ENCODE measurements around the gene CCDC57.
A peak's percentile ranks its signal among the peaks of the same experiment; 100 is the strongest.

The CCDC57 gene

GRCh38 chr17:82080789-82081464 is 131.7 kb downstream of the CCDC57 start:
- no peak for DNase-seq (ENCODE audit: low spot score)

DNA sequence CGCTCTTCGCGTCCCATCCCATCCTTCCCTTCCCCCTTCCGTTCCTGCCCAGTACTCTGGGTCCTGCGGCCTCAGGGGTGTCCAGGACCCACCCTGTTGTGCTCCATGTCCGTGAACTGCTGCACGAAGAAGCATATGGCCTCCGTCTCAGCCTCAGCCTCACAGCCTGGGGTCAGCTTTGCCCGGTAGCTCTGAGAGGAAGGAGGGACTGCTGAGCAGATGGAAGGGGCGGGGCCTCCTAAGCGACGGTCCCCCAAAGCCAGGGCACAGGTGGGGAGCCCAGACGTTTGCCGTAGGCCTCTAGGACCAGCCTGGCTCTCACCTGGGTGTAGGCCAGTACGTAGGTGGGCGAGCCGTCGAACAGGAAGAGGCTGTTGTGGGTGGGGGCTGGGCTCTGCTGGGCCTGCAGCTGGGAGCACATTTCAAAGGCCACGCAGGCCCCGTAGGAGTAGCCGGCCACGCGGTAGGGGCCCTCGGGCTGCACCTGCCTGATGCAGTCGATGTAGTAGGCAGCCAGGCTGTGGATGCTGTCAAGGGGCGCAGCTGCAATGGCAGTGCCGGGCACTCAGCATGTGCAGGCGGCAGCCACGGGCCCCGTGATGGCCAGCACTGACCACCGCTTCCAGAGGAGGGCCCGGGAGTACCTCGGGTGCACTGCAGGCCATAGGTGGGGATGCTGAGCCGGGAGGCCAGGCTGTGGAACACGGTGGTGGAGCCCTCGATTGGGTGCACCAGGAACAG is 132.4 kb downstream of the CCDC57 start:
- no peak for DNase-seq (ENCODE audit: low spot score)

- no peak for DNase-seq (ENCODE audit: low spot score)
Observed at GRCh38 chr17:82079001-82079677, 133.5 kb downstream of the CCDC57 start.

DNA sequence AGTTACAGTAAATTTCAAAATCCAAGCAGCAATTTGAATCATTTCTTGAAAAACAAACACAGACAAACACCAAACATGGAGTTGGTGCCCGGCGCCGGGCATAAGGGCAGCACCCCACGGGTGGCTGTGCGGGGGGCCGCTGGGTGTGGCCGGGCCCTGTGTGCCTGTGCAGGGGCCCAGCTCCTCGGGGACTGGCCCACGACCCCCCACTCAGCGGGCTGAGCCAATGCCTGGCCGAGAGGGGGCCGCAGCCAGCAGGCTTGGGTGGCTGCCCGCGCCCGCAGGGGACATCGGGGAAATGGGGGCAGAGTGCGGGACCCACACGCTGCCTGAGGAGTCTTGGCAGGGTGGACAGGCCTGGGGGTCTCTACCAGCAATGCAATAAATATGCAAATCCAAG is 134.2 kb downstream of the CCDC57 start:
- no peak for DNase-seq (ENCODE audit: low spot score)

DNA sequence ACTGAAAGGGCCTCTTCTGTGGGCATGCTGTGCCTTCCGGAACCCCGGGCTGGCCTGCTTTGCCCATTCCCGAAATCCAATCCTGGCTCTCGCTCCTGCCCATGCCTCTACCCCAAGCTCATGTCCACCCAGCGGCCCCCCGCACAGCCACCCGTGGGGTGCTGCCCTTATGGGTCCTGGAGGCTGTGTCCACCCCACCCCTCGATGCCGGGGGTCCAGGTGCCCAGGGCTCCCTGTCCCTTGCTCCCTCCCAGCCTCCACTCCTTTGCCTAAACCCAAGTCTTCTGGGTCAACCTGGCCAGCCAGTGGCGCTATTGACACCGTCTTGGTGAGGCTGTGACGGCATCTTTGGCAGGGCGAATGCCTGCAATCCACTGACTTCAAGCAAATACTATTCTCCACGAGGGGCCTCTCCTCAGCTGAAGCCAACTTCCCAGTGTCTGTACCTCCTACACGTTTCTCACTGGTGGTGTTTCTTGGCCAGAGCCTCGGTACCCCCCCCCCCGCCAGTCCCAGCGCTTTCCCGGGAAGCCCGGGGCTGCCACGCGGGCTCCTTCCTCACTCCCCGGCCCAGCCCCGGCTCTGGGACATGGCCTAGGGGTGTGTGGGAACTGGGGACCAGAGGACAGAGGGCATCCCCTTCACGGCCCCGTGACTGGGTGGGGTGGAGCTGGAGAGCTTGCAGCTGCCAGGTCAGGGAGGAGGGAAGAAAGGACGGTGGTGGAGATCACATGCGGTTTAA is 134.9 kb downstream of the CCDC57 start:
- DNase-seq (ENCODE audit: low spot score): no peak

DNA sequence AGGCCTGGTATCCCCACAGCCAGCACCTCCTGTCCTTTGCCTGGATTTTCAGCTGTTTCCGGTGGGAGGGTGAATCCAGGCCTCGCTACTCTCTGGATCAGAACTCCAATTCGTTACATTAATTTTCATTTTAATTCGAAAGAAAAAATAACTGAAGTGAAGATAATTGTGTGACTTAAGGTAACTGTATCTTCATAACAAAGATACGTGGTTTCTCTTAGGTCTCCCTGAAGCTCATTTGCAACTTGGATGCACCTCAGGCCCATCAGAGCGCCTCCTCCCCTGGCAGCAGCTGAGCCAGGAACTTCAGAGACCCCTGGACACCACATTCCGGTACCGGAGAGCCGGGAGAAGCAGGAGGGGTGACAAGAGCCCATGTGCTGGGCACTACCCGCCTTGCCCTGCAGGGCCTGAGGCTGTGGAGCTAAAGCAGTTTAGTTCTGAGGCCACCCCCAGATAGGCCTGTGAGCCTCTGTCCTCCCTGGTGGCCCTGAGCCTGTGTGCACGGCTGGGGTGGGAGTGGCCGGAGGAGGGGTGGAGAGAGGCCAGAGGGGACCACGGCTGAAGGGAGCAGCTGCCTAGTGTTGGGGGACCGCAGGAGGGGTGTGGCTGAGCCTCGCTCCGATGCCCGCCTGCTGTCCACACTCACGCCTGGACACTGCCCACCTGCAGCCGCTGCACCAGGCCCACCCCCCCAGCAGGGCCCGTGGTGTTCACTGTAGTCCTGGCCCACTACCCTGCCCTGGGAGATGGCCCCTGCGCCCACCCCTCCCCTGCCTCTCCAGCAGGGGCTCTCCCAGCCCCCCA is 135.7 kb downstream of the CCDC57 start:
- no peak for DNase-seq (ENCODE audit: low spot score)

DNA sequence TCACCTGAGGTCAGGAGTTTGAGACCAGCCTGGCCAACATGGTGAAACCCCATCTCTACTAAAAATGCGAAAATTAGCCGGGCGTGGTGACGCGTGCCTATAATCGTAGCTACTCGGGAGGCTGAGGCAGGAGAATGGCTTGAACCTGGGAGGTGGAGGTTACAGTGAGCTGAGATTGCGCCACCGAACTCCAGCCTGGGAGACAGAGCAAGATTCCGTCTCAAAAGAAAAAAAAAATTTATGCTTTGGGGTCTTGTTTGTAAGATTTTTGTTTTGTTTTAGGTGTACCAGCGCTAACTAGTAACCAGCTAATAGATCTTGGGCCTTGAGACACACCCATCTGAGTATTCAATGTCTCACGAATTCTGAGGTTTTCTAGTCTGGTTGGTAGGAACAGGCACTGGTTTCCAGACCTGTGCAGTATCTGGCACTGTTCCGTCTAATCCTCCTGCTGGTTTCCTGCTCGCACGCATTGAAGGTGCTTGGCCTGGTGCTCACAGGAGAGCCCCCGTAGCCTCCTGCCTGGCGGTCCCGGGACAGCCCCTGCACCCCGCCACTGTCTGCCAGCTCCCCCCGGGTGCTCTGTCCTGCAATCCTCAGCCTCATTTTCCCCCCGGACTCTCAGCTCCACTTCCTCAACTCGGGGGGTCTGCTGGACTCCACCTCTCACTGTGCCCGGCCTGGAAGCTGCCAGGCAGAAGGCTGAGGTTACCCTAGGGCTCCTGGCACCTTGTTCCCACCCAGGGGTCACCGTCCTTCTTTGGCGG is 136.4 kb downstream of the CCDC57 start:
- no peak for DNase-seq (ENCODE audit: low spot score)

DNA sequence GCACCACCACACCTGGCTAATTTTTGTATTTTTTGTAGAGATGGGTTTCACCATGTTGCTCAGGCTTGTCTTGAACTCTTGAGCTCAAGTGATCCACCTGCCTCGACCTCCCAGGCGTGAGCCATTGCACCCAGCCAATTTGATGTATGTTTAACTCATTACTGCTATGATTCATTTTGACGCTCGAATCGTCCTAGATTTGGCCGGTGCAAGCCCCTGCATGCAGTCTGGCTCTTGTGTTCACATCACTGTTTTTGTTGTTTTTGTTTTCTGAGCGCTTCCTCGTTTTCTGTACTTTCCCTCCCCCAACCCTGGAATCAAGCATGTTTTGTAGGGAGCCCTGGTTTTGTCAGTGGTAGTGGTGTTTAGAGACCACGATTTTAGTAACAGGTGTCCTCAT is 139.2 kb downstream of the CCDC57 start:
- DNase-seq (ENCODE audit: low spot score): no peak

DNA sequence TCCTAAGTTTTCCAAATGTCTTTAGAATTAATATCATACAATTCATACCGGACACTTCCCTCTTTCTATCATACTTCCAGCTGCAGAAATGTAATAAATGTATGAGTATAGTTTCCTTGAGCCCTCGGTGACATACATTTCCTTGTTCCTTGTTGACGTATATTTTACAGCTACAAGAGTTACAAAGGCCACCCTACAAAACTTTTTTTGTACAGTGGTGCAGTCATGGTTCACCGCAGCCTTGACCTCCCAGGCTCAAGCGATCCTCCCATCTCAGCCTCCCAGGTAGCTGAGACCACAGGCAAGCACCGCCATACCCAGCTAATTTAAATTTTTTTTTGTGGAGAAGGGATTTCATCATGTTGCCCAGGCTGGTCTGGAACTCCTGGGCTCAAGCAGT is 139.8 kb downstream of the CCDC57 start:
- DNase-seq (ENCODE audit: low spot score): no peak

DNA sequence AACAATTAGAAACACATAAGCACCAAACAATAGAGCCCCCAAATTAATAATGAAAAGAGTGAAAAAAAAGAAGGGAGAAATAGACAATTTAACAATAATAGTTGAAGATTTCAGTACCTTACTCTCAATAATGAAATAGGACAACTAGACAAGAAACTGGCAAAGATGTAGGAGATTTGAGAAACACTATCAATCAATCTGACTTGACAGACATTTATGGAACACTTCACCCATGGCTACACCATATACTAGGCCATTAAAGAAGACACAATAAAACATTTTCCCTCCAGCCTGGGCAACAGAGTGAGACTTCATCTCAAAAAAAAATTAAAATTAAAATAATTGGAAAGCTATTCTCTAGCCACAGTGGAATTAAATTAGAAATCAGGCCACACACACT is 142.0 kb downstream of the CCDC57 start:
- DNase-seq (ENCODE audit: low spot score): no peak

GRCh38 chr17:82065638-82066303 is 146.9 kb downstream of the CCDC57 start, which contains the start of gene DUS1L:
Gene DUS1L, minus strand, starts transcription at chr17:82065804. Its CDS starts 745 bp downstream, at chr17:82065059.
- peak; percentile 35 for DNase-seq (ENCODE audit: low spot score)

- no peak for DNase-seq (ENCODE audit: low spot score)
Observed at GRCh38 chr17:82065193-82065637, 147.4 kb downstream of the CCDC57 start.

DNA sequence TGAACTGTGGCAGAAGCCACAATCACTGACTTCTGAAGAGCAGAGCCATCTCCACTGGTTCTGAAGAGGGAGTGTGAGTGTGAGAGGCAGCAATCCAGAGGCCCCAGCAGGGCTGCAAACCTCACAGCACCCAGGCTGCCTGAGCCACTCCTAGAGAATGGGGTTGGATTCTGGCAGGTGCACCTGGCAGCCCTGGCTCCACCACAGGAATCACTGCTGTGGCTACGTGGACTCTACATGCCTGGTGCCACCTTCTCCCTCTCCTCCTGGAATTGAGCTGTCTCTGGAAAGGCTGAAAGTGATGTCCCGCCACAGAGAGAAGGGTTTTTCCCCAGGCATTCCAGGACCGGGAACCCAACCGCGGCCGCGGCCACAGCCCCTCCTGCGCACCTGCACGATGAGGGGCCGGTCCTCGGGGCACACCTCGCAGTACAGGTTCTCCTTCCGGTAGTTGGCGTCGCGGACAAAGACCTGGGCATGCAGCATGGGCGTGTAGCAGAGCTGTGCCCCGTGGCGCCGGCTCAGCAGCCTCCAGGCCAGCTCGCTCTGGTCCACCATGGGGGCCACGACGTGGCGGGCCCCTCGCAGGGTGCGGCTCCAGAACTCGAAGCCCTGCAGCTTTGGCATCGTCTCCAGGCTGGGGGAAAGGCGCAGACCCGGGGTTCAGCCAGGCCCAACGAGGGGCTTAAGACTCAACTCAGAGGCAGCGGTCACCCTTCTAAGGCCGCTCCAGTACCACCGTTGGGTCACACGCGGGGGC is 148.0 kb downstream of the CCDC57 start:
- no peak for DNase-seq (ENCODE audit: low spot score)

DNA sequence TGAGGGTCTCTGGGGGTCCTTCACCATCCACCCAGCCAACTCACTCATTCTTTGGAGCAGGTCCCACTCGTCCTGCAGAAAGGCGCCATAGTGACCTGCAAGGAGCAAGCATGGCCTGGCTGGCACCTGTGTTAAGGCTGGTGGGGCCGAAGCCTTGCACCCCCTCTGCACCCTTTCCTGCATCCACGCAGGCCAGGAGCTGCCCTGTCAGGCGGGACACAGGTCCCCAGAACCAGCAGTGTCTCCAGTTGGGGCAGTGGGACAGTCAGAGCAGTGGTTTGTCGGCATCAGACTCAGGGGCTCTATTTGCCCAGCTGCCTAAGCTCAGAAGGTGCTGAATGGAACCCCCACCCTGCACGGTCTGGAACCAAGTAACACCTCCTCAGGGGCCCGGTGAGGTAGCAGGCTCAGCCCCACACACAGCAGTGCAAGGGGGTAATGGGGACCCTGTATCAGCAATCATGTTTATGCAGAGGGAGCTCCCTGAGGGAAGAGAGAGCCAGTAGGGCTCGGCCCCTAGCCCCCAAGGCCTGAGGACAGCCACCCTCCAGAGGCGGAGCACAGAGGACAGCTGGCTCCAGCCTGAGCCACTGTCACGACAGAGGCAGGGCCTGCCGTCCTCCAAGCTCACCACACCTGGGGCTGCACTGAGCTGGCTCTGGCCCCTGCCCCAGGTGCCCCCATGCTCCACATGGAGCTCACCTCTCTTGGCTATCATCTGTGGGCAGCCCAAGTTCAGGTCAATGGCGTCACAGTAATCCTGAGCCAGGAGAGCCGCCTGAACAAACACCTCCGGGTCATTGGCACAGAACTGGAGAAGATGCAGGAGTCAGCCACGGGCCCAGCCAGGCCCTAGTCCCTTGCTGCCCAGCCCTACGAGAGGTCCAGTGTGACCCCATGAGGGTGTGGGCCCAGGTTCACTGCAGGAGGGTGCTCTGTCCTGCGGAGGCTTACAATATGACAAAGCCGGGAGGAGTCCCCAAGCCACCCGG is 148.9 kb downstream of the CCDC57 start:
- DNase-seq (ENCODE audit: low spot score): no peak

DNA sequence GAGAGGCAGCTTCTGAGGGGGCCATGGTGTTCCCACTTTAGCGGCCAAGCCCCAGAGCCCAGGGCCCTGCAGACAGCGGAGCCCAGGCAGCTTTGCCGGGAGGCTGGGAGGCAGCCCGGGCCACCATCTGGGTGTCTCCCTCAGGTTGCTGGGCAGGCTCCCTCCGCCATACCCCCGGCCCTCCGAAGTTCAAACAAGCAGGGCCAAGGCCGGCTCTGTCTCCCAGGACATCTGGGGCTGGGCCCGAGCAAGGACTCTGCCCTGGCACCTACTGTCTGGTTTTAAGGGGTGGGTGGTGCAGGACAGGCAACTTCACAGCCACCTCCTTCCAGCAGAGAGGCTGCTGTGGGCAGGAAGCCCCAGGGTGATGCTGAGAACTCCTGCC is 149.7 kb downstream of the CCDC57 start:
- no peak for DNase-seq (ENCODE audit: low spot score)

DNA sequence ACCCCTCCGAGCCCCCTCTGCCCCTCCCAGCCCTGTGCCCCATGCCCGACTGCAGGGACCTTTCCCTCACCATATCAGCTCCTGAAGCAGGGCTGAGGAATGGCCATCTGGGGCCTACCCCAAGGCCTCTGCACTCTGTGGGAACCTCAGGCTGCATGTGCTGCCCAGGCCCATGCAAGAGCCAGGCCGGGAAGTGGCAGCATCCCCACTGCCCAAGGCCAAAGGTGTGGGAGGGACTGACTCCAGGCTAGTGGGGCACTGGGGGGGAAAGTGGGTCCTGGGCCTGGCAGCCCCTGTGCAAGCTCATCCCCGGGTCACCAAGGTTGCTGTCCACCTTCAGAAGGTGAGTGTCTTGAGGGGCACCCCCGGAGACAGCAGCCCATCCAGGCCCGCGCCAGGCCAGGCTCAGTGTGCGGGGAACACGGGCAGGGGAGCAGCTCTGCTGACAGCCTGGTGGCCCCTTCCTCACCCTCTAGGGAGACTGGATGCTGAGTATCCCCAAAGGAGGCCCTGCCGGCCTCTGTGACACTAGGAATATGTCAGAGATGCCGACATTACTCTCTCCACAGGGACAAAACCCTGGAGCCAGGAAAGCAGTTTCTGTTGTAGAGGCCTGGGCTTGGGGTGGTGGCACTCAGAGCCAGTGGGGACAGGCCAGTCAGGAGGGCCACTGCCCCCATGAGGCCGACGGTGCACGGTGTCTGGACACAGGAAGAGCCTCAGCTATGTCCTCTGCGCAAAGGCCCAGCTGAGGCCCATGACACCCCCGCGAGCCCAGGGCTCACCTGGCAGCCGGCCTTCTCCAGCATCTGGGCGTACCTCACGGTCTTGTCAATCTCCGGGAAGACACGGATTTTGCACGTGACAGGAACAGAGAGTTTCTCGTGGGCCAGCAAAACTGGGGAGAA is 150.3 kb downstream of the CCDC57 start:
- no peak for DNase-seq (ENCODE audit: low spot score)
